IMR-90 (cell line): ENCODE measurements around the gene NOS1AP.

Experiments
- FOS ChIP-seq: fragments of 150-350 bp; IDR thresholded peaks from 2 replicates; pipeline ENCODE4 v1.6.1; 2016; ENCODE audit warnings: low read depth, low read length
- RAD21 ChIP-seq: IDR thresholded peaks from 2 replicates; pipeline ENCODE4 v1.6.1; 2012; ENCODE audit warnings: low read length, improper control_type of control experiment
- TF ChIP-seq, protein P1 (sequence below): conservative IDR thresholded peaks from 2 replicates; pipeline ENCODE4 v1.5.1; 2012; ENCODE audit warnings: mild to moderate bottlenecking, low read depth, low read length, improper control_type of control experiment

DNA sequence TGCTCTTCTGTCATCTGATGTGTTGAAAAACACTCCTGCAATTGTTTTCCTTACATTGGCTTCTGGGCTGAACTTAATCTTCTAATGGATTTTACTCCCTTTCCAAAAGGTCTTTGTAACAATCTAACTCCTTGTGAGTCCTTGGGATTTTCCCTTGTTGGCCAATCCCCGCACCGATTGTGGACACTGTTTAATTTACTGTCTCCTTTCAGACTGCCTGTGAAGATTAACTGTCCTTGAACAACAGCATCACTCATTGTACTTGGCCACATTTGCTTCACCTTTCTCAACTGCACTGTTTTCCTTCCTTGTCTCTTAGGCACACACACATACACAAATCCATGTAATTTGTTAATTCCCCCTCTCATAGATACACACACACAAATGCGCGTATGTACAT, 186.8 kb downstream of the NOS1AP start:
- TF ChIP-seq, protein P1, sequence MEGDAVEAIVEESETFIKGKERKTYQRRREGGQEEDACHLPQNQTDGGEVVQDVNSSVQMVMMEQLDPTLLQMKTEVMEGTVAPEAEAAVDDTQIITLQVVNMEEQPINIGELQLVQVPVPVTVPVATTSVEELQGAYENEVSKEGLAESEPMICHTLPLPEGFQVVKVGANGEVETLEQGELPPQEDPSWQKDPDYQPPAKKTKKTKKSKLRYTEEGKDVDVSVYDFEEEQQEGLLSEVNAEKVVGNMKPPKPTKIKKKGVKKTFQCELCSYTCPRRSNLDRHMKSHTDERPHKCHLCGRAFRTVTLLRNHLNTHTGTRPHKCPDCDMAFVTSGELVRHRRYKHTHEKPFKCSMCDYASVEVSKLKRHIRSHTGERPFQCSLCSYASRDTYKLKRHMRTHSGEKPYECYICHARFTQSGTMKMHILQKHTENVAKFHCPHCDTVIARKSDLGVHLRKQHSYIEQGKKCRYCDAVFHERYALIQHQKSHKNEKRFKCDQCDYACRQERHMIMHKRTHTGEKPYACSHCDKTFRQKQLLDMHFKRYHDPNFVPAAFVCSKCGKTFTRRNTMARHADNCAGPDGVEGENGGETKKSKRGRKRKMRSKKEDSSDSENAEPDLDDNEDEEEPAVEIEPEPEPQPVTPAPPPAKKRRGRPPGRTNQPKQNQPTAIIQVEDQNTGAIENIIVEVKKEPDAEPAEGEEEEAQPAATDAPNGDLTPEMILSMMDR = no peak
- TF ChIP-seq FOS = no peak
- TF ChIP-seq RAD21 = no peak
